ENCODE results near the gene RAPGEF2. TPM values are rescaled to one million over a fixed set of nuclear protein-coding genes. Genes with fewer than 3 reads are reported as not detected.

Gene RAPGEF2
- total and polyA plus RNA-seq, 9 of the 15 experiments (the other 6 are each of a cell fraction or from before 2014, with no cell fraction given), result 3.1 to 32.6 (median 23.1) TPM

DNA sequence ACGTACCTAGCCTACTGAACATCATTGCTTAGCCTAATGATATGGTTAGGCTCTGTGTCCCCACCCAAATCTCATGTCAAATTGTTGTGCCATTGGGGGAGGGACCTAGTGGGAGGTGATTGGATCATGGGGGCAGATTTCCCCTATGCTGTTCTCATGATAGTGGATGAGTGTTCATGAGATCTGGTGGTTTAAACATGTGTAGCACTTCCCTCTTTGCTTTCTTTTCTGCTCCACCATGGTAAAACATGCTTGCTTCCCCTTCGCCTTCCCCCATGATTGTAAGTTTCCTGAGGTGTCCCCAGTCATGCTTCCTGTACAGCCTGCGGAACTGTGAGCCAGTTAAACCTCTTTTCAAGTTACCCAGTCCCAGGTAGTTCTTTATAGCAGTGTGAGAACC lies 102.6 kb downstream of the RAPGEF2 start:
- 86% methylated on average over 3 of the region's 3 CpGs for WGBS (ENCODE audit: insufficient coverage, low coverage, missing lambda C conversion rate)
- in situ Hi-C loops (cut with MboI) (loop anchor here (10.0 to 25.0 kb wide), 2 partner anchors 239 to 968 kb away; no protein-coding TSS in a partner anchor), intact Hi-C loops (cut with micrococcal nuclease) (no loop called here)
- no peaks in the 10 kb centered on the region for H3K9me1 ChIP-seq (ENCODE audit: control insufficient read depth, insufficient read depth, low read length)
- no peaks in the 10 kb centered on the region; the same call in 2 of the 3 replicates for H3K79me2 ChIP-seq (ENCODE audit: control insufficient read depth, insufficient read depth, low read length)
- FAIRE-seq, result no peak
- ChIA-PET POLR2A (no interaction called here), CTCF (ENCODE audit: low intra/inter-chr PET ratio) (no interaction called here)
- H4K20me1 ChIP-seq (replicated peaks; ENCODE audit: control insufficient read depth, insufficient read depth, low read length), result no peaks in the 10 kb centered on the region
- no peak for DNase-seq (ENCODE audit: extremely low read depth in 1 of 4, low spot score in 3 of 4)
- H3K4me1 ChIP-seq (replicated peaks in 1 of 2; ENCODE audit: control insufficient read depth in 2 of 2, insufficient read depth in 2 of 2, low read length in 2 of 2), result no peaks in the 10 kb centered on the region; a peak in 1 of 5 replicates
- H3K4me2 ChIP-seq (ENCODE audit: insufficient read depth, low read length), result no peak overlapping the region
- no TSS peak for BruUV-seq (replicated peaks)
- H3K27ac ChIP-seq (ENCODE audit: extremely low read depth, low read depth, low read length), result no peak overlapping the region
- H3K9me3 ChIP-seq (replicated peaks; ENCODE audit: control insufficient read depth, insufficient read depth, low read depth, low read length), result no peaks in the 10 kb centered on the region
- no peak overlapping the region for H2AFZ ChIP-seq (ENCODE audit: low read depth, low read length)
- no peak overlapping the region for H3K4me3 ChIP-seq
- ATAC-seq, result no peak
- H3K27me3 ChIP-seq (ENCODE audit: control insufficient read depth in 2 of 2, insufficient read depth in 2 of 2, low read length in 2 of 2), result no peaks in the 10 kb centered on the region
- peaks cover 2% of the 10 kb centered on the region; the same call in 1 of the 3 replicates for H3K36me3 ChIP-seq (ENCODE audit: control insufficient read depth, insufficient read depth, low read length)
- no peak for TF ChIP-seq BMI1 (IDR thresholded peaks at IDR 0.05; ENCODE audit: low read length)
- no peak for TF ChIP-seq ARID1B (IDR thresholded peaks at IDR 0.05)
- no peak for TF ChIP-seq ZNF274 (IDR thresholded peaks at IDR 0.05; ENCODE audit: borderline replicate concordance, low read depth, low read length)
- TF ChIP-seq, protein P1, sequence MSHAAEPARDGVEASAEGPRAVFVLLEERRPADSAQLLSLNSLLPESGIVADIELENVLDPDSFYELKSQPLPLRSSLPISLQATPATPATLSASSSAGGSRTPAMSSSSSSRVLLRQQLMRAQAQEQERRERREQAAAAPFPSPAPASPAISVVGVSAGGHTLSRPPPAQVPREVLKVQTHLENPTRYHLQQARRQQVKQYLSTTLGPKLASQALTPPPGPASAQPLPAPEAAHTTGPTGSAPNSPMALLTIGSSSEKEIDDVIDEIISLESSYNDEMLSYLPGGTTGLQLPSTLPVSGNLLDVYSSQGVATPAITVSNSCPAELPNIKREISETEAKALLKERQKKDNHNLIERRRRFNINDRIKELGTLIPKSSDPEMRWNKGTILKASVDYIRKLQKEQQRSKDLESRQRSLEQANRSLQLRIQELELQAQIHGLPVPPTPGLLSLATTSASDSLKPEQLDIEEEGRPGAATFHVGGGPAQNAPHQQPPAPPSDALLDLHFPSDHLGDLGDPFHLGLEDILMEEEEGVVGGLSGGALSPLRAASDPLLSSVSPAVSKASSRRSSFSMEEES (CRISPR knock-in tag; IDR thresholded peaks at IDR 0.05), result no peak
- no peak for TF ChIP-seq CEBPB (tag; IDR thresholded peaks at IDR 0.05)
- TF ChIP-seq POLR3A (IDR thresholded peaks at IDR 0.05; ENCODE audit: borderline replicate concordance, extremely low read depth, insufficient read depth, insufficient read length), result no peak
- no peak for TF ChIP-seq NR2C2 (CRISPR knock-in tag; IDR thresholded peaks at IDR 0.05)
- TF ChIP-seq NR2C2 (tag; IDR thresholded peaks at IDR 0.05), result no peak
- no peak for TF ChIP-seq EP400 (IDR thresholded peaks at IDR 0.05)
- TF ChIP-seq TEAD4 (IDR thresholded peaks at IDR 0.05; ENCODE audit: low read length), result no peak
- no peak for TF ChIP-seq TEAD4 (CRISPR knock-in tag; IDR thresholded peaks at IDR 0.05; ENCODE audit: borderline replicate concordance)
- TF ChIP-seq, protein P2, sequence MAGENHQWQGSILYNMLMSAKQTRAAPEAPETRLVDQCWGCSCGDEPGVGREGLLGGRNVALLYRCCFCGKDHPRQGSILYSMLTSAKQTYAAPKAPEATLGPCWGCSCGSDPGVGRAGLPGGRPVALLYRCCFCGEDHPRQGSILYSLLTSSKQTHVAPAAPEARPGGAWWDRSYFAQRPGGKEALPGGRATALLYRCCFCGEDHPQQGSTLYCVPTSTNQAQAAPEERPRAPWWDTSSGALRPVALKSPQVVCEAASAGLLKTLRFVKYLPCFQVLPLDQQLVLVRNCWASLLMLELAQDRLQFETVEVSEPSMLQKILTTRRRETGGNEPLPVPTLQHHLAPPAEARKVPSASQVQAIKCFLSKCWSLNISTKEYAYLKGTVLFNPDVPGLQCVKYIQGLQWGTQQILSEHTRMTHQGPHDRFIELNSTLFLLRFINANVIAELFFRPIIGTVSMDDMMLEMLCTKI (IDR thresholded peaks at IDR 0.05; ENCODE audit: partially characterized antibody), result no peak
- TF ChIP-seq, protein P3, sequence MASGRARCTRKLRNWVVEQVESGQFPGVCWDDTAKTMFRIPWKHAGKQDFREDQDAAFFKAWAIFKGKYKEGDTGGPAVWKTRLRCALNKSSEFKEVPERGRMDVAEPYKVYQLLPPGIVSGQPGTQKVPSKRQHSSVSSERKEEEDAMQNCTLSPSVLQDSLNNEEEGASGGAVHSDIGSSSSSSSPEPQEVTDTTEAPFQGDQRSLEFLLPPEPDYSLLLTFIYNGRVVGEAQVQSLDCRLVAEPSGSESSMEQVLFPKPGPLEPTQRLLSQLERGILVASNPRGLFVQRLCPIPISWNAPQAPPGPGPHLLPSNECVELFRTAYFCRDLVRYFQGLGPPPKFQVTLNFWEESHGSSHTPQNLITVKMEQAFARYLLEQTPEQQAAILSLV (tag; IDR thresholded peaks at IDR 0.05), result no peak
- TF ChIP-seq RBBP5 (IDR thresholded peaks at IDR 0.05; ENCODE audit: borderline replicate concordance, insufficient read depth, low read length, poor library complexity, severe bottlenecking), result no peak
- no peak for TF ChIP-seq CBFA2T2 (conservative IDR thresholded peaks at IDR 0.05)
- TF ChIP-seq XRCC3 (IDR thresholded peaks at IDR 0.05), result no peak
- TF ChIP-seq, protein P4, sequence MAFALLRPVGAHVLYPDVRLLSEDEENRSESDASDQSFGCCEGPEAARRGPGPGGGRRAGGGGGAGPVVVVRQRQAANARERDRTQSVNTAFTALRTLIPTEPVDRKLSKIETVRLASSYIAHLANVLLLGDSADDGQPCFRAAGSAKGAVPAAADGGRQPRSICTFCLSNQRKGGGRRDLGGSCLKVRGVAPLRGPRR (CRISPR knock-in tag; IDR thresholded peaks at IDR 0.05), result no peak
- no peak for TF ChIP-seq EHMT2 (IDR thresholded peaks at IDR 0.05)
- no peak overlapping the region for H3K9ac ChIP-seq (ENCODE audit: insufficient read depth in 1 of 2, low read depth in 2 of 2, low read length in 2 of 2)
